GM18951 (cell line): Measurements from ENCODE around the gene ZBTB5.
"Not testable (repeated sequence)": the region's sequence is repeated elsewhere in the genome, so short reads cannot be mapped to it uniquely, and the experiment has no call there.

Source experiments
- POLR2A ChIP-seq: IDR thresholded peaks from 4 replicates; pipeline ENCODE4 v1.6.1; 2011; ENCODE audit warnings: mild to moderate bottlenecking; ENCODE audit not compliant: insufficient read length, insufficient read depth; ENCODE audit errors: extremely low read depth
- in situ Hi-C: fragments of 300-500 bp; cut with MboI; formaldehyde crosslinking; loops from one replicate; pipeline ENCODE4 v1.12.0; 2022; ENCODE audit warnings: low sequenced_read_pairs, mixed read lengths, inconsistent platforms; ENCODE audit not compliant: unreplicated experiment

The ZBTB5 gene

DNA sequence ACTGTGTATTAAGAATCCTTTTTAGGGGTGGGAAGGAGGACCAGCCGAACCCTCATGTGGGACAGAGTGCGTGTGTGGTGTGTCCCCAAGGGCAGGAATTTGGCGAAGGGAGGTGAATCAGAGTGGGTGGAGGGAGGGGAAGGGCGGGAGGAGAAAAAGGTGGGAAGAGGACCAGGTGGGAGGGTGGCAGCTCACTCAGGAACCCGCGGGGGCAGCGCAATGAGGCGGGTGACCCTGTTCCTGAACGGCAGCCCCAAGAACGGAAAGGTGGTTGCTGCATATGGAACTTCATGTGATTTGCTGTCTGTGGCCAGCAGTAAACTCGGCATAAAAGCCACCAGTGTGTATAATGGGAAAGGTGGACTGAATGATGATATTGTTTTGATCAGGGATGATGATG lies 11.7 kb upstream of the ZBTB5 start:
- in situ Hi-C loops, result loop anchor here (25.0 kb wide), 1 partner anchor 260 kb away; no protein-coding TSS in a partner anchor
- no peak for TF ChIP-seq POLR2A

DNA sequence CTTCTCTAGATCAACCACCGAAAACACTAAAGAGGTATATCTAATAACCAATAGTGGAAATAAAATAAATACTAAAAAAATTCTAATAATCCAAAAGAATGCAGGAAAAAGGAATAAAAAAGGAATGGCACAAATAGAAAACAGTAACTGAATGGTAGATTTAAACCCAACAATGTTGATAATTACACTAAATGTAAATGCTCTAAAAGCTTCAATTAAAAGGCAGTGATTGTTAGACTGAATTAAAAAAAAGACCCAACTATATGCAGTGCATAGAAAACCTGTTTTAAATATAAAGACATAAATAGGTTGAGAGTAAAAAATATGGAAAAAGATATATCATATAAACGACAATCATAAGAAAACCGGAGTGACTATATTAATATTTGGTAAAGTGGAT lies 9.2 kb upstream of the ZBTB5 start:
- in situ Hi-C loops, result no loop called here
- no peak for TF ChIP-seq POLR2A

DNA sequence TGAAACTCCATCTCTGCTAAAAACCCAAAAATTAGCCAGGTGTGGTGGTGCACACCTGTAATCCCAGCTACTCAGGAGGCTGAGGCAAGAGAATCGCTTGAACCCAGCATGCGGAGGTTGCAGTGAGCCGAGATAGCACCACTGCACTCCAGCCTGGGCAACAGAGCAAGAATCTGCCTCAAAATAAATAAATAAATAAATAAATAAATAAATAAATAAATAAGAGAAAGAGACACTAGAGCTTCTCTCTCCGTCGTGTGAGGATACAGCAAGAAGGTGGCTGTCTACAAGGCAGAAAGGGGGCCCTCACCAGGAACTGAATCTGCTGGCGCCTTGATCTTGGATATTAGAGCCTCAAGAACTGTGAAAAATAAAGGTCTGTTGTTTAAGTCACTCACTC lies 8.7 kb upstream of the ZBTB5 start:
- in situ Hi-C loops, result not testable (repeated sequence)

DNA sequence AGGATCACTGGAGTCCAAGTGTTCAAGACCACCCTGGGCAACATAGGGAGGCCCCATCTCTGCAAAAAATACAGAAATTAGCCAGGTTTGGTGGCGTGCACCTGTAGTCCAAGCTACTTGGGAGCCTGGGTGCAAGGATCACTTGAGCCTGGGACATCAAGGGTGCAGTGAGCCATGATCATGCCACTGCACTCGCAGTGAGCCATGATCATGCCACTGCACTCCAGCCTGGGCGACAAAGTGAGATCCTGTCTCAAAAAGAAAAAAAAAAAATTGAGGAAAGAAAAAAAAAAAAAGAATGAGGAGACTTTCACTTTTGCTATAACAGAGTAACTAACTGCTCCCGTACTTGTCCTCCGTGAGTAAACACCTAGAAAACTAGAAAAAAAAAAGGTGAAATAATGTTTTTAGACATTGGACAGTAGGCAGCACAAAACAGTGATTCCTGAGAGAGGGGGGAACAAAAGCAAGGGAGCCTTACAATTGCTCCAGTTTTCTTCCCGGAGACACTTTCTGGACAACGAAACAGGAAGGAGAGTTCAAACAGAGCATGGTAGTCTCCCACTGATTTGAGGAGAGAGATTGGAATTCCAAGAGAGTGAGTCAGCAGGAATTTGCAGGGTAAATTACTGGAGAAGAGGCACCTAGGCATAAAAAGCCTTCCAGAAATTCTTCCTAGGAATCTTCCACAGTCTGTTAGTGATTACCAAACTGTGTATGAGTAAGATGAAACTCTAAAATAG lies 6.9 kb upstream of the ZBTB5 start:
- in situ Hi-C loops, result no loop called here
- no peak for TF ChIP-seq POLR2A

DNA sequence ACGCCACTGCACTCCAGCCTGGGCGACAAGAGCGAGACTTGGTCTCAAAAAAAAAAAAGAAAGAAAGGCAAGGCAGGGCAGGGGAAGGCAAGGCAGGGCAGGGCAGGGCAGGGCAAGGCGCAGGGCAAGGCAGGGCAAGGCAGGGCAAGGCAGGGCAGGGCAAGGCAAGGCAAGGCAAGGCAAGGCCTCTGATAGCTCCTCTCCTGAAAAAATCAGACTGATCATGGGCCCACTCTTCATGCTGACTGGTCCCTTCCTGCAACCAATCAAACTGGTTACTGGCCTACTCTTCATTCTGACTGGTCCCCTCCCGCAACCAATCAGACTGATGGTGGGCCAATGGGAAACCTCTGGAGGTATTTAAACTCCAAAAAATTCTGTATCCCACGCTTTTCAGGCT lies 3.4 kb upstream of the ZBTB5 start:
- in situ Hi-C loops, result no loop called here
- TF ChIP-seq POLR2A, result no peak

DNA sequence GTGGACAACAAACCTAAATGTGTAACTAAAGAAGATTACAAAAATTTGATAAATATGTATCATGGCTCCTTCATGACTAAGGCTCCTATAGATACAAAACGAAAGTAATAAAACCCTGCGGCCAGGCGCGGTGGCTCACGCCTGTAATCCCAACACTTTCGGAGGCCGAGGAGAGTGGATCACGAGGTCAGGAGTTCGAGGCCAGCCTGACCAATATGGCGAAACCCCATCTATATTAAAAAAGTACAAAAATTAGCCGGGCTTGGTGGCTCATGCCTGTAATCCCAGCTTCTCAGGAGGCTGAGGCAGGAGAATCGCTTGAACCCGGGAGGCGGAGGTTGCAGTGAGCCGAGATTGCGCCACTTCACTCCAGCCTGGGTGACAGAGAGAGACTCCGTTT lies 2.3 kb upstream of the ZBTB5 start:
- in situ Hi-C loops, result not testable (repeated sequence)

DNA sequence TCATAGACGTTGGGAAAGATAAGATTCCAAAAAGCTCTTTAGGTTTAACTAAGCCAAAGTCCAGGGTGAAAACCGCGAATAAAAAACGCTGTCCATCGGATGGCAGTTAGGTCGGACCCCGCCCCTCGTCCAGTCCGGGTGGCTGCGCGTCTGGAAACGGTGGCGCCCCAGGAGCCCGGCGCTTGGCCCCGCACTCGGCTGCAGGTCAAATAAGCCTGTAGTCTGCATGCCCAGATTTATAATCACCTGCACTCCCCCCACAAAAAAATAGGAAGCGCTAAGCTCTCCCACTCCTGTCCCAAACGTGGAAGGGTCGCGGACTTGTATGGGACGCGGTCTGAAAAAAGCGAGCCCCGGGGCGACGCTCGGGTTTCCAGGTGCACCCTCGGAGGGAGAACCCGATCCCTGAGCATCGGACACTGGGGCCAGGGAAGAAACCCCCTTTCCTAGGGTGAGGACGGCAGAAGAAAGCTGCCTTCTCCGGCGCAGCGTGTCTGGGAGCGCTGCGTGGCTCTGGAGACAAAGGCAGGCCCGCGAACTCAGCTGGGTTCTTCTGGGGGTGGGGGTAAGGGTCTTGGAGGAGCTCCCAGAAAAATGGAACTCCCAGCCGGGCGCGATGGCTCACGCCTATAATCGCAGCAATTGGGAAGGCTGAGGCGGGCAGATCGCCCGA lies 923 bp upstream of the ZBTB5 start:
- in situ Hi-C loops, result no loop called here
- peak; percentile 46 for TF ChIP-seq POLR2A

DNA sequence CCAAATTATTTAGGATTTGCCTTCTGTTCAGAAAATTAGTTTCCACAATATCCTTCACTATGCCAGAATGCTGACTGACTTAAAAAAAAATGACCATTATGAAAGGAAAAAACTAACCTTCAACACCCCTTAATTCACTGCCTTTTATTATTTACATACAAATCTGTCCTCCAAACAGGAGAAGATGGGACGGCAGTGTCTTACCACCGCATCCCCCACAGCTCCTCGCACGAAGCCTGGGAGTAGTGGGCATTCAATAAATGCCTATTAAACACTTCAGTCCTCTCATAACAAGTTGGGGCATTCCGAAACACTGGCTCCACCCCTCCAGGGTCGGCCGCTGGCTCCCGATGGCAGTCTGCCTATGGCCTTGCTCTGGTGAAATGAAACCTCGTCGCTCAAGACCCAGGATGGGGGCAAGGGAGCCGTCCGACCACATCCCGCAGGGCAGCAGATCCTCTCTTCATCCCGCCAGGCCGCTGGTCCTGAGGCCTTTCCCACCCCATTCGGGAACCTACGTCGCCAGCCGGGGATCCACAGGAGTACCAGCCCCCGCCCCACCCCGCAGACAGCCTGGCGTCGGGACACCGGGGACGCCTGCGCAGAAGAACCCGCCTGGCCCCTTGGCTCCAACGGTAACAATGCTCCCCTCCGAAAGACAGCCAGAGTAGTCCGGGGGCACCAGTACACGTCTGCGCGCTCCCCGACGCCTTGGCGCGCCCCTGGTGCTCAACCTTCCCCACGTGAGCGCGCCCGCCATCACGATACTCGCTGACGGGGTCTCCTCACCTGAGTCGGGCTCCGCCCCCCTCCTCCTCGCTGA lies 613 bp downstream of the ZBTB5 start:
- peak; percentile 58 for TF ChIP-seq POLR2A
- in situ Hi-C loops, result no loop called here

DNA sequence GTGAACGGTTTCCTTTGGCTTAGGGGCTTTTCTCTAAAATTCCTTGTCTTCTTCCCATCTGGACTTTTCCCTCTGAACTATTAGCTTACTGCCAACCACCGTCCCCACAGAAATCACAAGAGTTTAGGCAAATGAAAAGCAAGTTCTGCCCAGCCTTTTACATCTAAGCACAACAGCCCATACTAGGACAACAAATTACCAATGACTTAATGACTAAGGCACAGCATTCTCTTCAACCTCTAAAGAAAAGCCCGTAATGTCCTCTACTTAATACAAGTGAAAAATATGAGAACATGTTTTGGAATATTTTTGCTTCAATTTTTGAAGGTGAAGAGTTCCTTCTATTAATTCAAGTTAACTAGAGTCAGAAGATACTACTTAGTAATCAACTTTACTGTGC lies 1.2 kb downstream of the ZBTB5 start:
- in situ Hi-C loops, result no loop called here
- no peak for TF ChIP-seq POLR2A

DNA sequence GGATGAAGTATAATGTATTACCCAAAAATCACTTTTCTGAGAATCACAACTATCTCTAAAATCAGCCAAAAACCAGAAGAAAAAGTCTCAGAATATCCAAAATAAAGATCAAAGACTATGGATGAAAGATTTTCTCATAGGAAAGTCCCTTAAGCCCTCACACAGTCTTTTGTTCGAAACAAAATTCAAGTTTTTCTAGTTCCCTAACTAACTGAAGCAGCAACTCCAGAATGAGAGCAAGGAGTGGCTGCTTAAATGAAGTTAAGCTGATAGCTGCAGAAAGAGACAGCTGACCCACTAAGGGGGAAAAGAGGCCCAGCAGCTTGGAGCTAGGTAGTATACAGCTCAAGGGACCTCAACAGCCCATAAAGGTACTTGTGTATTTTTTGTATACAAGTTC lies 8.4 kb downstream of the ZBTB5 start:
- TF ChIP-seq POLR2A, result no peak

DNA sequence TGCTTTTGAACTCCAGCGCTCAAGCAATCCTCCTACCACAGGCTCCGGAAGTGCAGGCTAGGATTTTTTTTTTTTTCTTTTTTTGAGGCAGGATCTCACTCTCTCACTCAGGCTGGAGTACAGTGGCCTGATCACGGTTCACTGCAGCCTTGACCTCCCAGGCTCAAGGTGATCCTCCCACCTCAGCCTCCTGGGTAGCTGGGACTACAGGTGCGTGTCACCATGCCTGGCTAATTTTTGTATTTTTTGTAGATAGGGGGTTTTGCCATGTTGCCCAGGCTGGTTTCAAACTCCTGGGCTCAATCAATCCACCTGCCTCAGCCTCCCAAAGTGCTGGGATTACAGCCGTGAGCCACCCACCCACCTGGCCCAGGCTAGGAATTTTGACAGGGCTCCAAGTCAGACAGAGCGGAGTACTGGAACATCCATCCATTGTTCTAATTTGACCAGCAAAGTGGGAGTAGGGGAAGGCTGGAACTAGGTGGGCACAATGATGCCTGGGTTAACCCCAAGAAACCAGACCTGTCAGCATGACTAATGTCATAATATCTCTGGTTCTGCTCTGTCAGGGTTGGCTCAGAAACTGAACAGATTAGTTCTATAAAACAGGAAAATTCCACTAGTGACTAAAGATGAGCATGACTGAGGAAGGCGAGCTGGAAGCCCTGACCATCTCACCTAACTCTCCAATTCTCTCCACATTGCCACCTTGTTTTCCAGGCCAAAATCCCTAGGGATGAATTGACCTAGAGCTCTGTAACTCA lies 9.2 kb downstream of the ZBTB5 start:
- in situ Hi-C loops, result no loop called here
- TF ChIP-seq POLR2A, result no peak

More for the DNA sequence above, 8.4 kb downstream of the ZBTB5 start:
- in situ Hi-C loops, result no loop called here

DNA sequence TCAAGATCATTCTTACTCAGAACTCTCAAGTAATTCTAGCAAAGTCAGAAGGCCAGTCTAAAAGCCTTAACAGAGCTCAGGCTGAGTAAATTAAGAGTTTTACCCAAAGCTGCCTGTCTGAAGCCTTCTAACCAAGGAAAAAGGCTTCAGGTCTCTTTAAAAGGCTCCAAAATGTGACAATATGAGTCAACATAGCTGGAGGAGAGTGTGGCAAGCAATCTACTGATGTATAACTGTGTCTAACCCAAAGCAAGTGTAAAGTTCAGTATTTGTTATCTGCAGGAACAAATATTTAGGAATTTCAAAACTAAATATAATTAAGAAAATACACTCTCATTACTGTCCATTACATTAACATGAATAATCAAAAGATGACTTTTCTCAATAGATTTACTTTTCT lies 11.0 kb downstream of the ZBTB5 start:
- in situ Hi-C loops, result no loop called here
- no peak for TF ChIP-seq POLR2A

DNA sequence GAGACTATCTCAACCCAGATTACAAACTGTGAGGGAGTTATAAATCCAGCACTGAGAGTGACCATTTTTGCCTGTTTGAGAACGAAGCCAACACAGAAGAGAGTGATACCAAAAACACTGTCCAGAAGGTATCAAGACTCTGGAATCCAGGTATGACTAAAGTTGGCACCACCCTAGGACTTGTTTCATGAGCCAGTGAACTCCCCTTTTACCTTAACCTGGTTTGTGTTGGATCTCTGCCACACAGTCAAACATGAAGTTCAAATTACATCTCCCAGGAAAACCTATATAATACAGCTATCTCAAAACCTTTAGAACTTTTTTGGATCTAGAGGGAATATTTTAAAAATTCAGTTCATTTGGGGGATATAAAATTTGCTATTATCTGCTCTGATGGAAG lies 11.4 kb downstream of the ZBTB5 start:
- TF ChIP-seq POLR2A, result no peak
- in situ Hi-C loops, result no loop called here
